GM12891 (cell line): ENCODE results near the gene BCL6.

Experiments
- POLR2AphosphoS5 ChIP-seq: IDR thresholded peaks from 2 replicates; pipeline ENCODE4 v1.6.1; 2011; ENCODE audit warnings: low read depth, low read length, control low read depth
- POU2F2 ChIP-seq: IDR thresholded peaks from 2 replicates; pipeline ENCODE4 v1.6.1; 2011; ENCODE audit warnings: low read depth, mild to moderate bottlenecking, control low read depth, low read length, moderate library complexity

DNA sequence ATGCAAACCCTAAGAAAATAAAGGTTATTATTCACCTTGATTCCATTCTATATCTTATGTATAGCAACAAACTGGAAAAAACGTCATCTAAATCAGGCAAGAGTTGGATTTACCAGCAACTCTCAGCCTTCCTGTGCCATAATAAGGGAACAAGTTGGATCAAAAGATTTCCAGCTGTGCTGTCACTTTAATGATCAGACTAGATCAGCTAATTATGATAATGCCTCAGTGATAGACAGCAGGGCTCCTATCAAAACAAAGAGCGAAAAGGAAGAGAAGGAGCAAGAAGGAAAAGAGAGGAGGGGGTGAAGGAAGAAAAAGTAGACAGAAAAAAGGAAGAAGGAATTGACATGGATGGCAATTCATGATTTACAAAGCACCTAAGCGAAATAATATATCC lies 36.7 kb upstream of the BCL6 start:
- TF ChIP-seq POU2F2 = no peak
- no peak for TF ChIP-seq POLR2AphosphoS5
